Neural progenitor cell (in vitro differentiated cells): Measurements from ENCODE around the gene TATDN2.

Source experiments
- CTCF ChIP-seq: fragments of 200-600 bp; sonication (generic); IDR thresholded peaks from 2 replicates; pipeline ENCODE4 v1.5.1; 2017; ENCODE audit warnings: antibody characterized with exemption, mild to moderate bottlenecking
- EZH2 ChIP-seq: fragments of 200-600 bp; sonication (generic); IDR thresholded peaks from 2 replicates; pipeline ENCODE4 v1.6.1; 2017; ENCODE audit warnings: antibody characterized with exemption, mild to moderate bottlenecking, moderate library complexity

- TF ChIP-seq CTCF (no peak), EZH2 (no peak)
Observed at GRCh38 chr3:10262027-10262426, 13.8 kb downstream of the TATDN2 start.
